GM12878 (cell line): Measurements from ENCODE around the gene GLT8D1. TPM values are rescaled to one million over a fixed set of nuclear protein-coding genes. Genes with fewer than 3 reads are reported as not detected.

Experiments used
- BACH1 ChIP-seq: fragments of 450-650 bp; IDR thresholded peaks from 2 replicates; pipeline ENCODE4 v1.6.1; 2017; ENCODE audit warnings: mild to moderate bottlenecking, borderline replicate concordance
- CREB1 ChIP-seq: IDR thresholded peaks from 2 replicates; pipeline ENCODE4 v1.6.1; 2012; ENCODE audit warnings: low read depth, mild to moderate bottlenecking, inconsistent platforms
- DPF2 ChIP-seq: fragments of 450-650 bp; IDR thresholded peaks from 2 replicates; pipeline ENCODE4 v1.6.1; 2017; ENCODE audit warnings: mild to moderate bottlenecking
- FOXM1 ChIP-seq: IDR thresholded peaks from 2 replicates; pipeline ENCODE4 v1.6.1; 2012; ENCODE audit warnings: low read depth, mild to moderate bottlenecking, inconsistent platforms, low read length, moderate library complexity
- KDM1A ChIP-seq: fragments of 200-600 bp; sonication (generic); IDR thresholded peaks from 2 replicates; pipeline ENCODE4 v1.6.1; 2016; ENCODE audit warnings: borderline replicate concordance
- NFXL1 ChIP-seq: fragments of 450-650 bp; IDR thresholded peaks from 2 replicates; pipeline ENCODE4 v1.6.1; 2017; ENCODE audit warnings: antibody characterized with exemption, mild to moderate bottlenecking, borderline replicate concordance
- NR2C1 ChIP-seq: fragments of 450-650 bp; IDR thresholded peaks from 2 replicates; pipeline ENCODE4 v1.6.1; 2017; ENCODE audit warnings: antibody characterized with exemption, mild to moderate bottlenecking, moderate library complexity
- RAD51 ChIP-seq: fragments of 450-650 bp; IDR thresholded peaks from 2 replicates; pipeline ENCODE4 v1.6.1; 2016; ENCODE audit warnings: moderate library complexity, mild to moderate bottlenecking, inconsistent platforms
- WRNIP1 ChIP-seq: IDR thresholded peaks from 2 replicates; pipeline ENCODE4 v1.6.1; 2011; ENCODE audit warnings: low read depth, low read length, improper control_type of control experiment, borderline replicate concordance
- polyA plus RNA-seq, 11 experiments: library from polyadenylated mRNA; depleted of rRNA in 4 of 11; unstranded in 6 of 11; stranded (reverse) in 5 of 11; fragments of >200 nt; fragmentation: Nextera tagmentation in 4 of 11; fragmentation: Illumina TruSeq in 1 of 11; extraction: Ambion mirVana in 4 of 11; extraction: Trizol in 1 of 11; gene quantifications; 1 replicate in 1 of 11; 2 replicates in 10 of 11; pipeline versions ENCODE4 v1.2.1 to v1.2.3, GENCODE V29; 2011 to 2016; ENCODE audit warnings: inconsistent platforms in 2 of 11, missing spikeins in 2 of 11, low read depth in 1 of 11
- total RNA-seq, 4 experiments: library from RNA; depleted of rRNA in 3 of 4; stranded (reverse); fragments of >200 nt in 3 of 4; fragmentation: Illumina TruSeq in 1 of 4; extraction: Trizol in 1 of 4; gene quantifications; 2 replicates each; pipeline versions ENCODE4 v1.2.1 to v1.2.3, GENCODE V29; 2013 to 2021
- TF ChIP-seq, protein P1 (sequence below): IDR thresholded peaks from 2 replicates; pipeline ENCODE4 v1.6.1; 2011; ENCODE audit warnings: low read depth, mild to moderate bottlenecking, low read length, moderate library complexity, borderline replicate concordance; ENCODE audit errors: extremely low read depth
- TF ChIP-seq, protein P2 (sequence below): fragments of 450-650 bp; conservative IDR thresholded peaks from 2 replicates; pipeline ENCODE4 v1.6.1; 2017; ENCODE audit warnings: mild to moderate bottlenecking, moderate library complexity

GLT8D1 gene
- total and polyA plus RNA-seq, 10 of the 15 experiments (the other 5 are each of a cell fraction or from before 2014, with no cell fraction given) = 25.3 to 73.4 (median 48.4) TPM

DNA sequence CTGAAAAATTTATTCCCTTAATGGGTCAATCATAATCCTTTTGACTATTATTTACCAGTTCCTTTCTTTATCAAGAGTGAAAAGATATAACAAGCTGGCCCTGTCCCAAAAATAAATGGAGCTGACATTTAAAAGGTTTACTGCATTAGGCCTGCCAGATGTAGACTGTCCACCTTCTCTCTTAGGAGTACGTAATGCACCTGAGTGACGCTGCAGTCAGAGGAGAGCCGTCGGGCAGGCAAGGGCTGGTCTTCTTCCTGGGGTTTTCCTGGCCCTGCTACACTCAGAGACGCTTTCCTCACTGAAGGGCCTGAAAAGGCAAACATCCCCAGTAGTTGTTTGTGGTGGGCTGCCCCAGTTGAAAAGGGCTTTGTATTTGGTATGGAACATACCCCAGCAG lies 37.6 kb upstream of the GLT8D1 start (continued):
- no peak for TF ChIP-seq NR2C1
- TF ChIP-seq RAD51 = no peak
- TF ChIP-seq BACH1 = no peak
- no peak for TF ChIP-seq KDM1A
- no peak for TF ChIP-seq DPF2
- TF ChIP-seq, protein P1, sequence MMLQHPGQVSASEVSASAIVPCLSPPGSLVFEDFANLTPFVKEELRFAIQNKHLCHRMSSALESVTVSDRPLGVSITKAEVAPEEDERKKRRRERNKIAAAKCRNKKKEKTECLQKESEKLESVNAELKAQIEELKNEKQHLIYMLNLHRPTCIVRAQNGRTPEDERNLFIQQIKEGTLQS = no peak
- TF ChIP-seq CREB1 = no peak
- TF ChIP-seq NFXL1 = no peak
- no peak for TF ChIP-seq WRNIP1
- TF ChIP-seq FOXM1 = no peak
- TF ChIP-seq, protein P2, sequence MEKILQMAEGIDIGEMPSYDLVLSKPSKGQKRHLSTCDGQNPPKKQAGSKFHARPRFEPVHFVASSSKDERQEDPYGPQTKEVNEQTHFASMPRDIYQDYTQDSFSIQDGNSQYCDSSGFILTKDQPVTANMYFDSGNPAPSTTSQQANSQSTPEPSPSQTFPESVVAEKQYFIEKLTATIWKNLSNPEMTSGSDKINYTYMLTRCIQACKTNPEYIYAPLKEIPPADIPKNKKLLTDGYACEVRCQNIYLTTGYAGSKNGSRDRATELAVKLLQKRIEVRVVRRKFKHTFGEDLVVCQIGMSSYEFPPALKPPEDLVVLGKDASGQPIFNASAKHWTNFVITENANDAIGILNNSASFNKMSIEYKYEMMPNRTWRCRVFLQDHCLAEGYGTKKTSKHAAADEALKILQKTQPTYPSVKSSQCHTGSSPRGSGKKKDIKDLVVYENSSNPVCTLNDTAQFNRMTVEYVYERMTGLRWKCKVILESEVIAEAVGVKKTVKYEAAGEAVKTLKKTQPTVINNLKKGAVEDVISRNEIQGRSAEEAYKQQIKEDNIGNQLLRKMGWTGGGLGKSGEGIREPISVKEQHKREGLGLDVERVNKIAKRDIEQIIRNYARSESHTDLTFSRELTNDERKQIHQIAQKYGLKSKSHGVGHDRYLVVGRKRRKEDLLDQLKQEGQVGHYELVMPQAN = no peak
